RKO (cell line): ENCODE data around the gene PLOD2.
A peak's percentile ranks its signal among the peaks of the same experiment; 100 is the strongest.

Source experiments
- DNase-seq: peaks from one replicate; pipeline ENCODE4 v3.0.0-alpha.2; 2016; ENCODE audit warnings: low spot score

Gene PLOD2

GRCh38 chr3:146166415-146166821, 5.4 kb upstream of the PLOD2 start:
- peak; percentile 16 for DNase-seq

DNA sequence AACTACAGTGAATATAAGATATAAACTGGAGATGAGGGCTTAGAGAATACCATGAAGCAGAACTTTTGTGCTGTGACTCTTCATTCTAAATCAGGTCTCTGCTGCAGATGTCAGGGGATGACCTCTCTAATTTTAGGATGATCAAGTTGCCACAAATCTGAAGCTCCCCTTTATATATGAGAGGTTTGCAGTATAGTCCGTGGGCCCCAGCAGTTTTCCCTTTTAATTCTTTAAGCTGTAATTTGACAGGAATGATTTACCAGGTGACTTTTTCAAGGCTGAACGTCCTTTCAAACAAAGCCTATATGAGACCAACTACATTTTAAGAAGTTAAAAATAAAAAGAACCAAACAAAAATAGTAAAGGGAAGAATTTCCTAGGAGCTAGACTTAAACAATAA, 4.9 kb upstream of the PLOD2 start:
- DNase-seq, result no peak

- DNase-seq, result no peak
Observed at GRCh38 chr3:146164971-146165769, 4.2 kb upstream of the PLOD2 start.

DNA sequence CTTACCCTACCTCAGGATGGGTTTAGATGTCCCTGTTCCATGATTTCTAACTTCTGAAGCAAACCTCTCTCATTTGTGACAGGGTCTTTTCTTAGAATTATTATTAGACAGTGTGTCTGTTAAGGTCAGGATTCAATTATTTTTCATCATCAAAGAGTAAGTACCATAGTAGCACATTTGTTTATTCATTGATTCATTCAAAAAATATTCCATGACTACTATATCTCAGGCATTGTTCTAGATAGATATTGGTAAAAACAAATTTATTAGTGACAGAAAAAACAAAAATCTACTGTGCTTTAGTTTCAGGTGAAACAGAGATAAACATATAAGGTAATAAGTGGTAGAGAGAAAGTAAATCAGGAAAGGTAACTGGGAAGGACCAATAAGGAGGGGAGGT, 3.5 kb upstream of the PLOD2 start:
- no peak for DNase-seq

DNA sequence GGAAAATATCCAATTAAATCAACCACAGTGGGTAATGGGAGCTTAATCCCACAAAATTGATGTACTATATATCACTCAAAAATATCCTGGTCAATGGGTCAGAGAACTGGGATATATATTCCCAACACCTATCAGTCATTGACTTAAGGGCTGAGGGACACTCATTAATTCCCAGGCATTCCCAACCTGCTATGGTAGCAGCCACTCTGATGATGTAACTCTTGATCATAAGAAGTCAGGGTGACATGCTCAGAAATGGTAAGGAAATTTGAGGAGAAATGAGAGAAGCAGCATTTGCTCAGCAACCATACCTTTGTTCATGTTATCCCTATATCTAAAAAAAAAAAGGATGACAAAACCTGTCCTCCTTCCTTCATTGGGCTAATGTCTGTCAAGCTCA, 3.1 kb upstream of the PLOD2 start:
- DNase-seq, result peak; percentile 10

GRCh38 chr3:146163584-146163983, 2.6 kb upstream of the PLOD2 start:
- DNase-seq, result peak; percentile 25

DNA sequence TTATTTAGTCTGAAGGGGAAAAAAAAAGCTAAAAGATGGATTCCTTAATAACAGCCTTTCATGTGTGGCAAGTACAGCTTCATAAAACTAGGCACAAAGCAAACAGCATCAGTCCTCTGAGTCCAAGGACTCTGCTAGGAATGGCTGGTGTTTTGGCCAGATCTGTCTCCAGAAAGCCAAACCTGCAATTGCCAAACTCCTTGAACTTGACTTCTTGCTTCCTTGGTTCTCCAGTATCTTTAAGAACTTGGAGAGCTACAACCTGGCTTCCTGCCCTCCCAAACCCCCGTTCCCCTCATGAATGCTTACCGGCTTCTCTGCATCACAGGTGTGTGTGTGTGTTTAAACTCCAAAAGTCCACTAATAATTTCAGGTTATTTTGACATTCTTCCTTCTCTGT, 1.6 kb upstream of the PLOD2 start:
- no peak for DNase-seq

GRCh38 chr3:146161663-146162002, 649 bp upstream of the PLOD2 start:
- no peak for DNase-seq

DNA sequence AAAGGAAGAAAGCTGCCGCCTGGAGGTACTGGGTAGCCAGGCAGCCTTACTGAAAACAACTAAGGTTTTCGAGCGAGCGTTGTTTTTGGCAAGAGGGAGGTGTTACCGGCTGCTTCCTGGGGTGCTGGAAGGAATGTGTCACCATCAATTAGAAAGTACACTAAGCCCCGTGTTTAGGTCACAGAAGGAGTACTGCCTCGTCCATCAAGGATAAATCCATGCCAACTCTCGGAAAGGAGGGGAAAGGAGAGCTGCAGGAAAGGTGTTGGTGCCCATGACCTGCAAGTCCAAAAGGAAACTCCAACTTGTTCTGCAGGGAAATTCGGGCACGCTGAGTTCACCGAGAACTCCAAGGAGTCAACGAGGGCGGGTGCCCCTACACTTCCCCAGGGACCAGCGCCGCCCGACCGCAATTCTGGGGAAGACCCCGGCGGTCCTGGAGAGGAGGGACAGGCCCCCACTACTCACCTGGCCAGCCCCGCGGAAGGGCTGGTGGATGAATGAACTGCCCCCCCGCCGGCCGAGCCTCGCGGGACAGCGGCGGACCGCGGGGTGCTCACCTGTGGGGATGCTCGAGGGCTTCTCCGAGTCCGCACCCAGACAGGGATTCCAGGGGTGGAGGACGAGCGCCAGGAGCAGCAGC, 542 bp downstream of the PLOD2 start:
- no peak for DNase-seq

GRCh38 chr3:146159616-146160320, 1.2 kb downstream of the PLOD2 start:
- DNase-seq, result no peak

- no peak for DNase-seq
Observed at GRCh38 chr3:146159037-146159436, 1.9 kb downstream of the PLOD2 start.

DNA sequence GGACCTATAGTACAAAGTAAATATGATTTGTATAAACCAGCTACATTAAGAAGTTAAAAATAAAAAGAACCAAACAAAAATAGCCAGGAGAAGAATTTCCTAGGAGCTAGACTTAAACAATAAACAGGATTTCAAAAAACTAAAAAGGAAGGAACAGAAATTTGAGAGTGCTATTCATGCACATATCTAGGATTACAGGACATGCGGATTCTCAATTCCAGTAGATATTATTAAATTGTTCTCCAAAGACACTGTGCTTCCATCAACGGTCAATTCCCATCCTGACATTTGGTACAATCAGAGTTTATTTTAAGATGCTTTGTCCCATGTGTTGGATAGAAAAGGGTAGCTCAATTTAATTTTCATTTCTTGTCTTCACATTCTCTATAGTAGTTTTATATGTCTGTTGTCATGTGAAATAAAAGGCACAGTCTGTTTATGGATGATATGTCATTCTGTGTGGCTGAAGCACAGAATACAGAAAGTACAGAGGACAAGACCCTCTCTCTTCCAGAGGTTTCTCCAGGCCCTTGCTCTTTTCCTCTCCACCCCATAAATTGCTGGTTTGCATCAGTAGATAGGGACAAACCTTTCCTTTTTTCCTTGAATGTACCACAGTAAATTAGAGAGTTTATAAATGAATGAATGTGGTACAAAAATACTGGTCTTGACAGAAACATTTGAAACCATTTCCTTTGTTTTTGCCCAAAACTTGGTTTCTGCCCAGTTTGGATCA, 3.5 kb downstream of the PLOD2 start:
- DNase-seq, result no peak

GRCh38 chr3:146156666-146157314, 4.2 kb downstream of the PLOD2 start:
- no peak for DNase-seq

DNA sequence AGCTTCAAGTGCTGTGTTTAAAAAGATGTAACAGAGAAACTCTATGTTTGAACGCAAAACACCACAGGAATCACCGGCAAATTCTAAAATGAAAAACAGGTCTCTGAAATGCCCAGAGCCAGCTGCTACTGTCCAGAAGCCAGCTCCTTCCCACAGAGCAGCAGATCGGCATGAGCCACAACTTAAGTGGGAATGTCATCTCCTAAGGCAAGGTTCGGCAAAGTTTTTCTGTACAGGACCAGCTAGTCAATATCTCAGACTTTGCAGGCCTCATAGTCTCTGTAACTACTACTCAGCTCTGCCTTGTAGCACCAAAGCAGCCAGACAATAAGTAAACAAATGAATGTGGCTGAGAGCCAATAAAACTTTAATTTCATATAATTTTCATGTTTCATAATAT, 4.9 kb downstream of the PLOD2 start:
- no peak for DNase-seq

- DNase-seq, result no peak
Observed at GRCh38 chr3:146154995-146155394, 6.0 kb downstream of the PLOD2 start.

DNA sequence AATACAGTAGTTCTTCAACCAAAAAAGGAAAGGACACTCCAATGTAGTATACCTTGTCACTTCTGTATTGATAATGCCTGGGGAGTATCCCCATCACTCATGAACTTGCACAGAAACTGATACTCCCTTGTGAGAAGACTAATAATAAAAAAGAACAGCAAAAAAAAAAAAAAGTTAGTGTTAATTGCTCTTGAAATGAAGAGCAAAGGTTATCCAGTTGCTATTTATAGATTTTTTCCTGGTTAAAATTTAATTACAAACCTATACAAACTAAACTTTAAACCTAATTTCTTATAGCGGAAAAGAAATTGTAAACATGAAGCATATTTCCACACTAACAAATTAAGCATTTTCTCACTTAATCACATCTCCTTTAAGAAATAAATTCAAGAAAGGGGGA, 6.7 kb downstream of the PLOD2 start:
- no peak for DNase-seq

GRCh38 chr3:146153429-146153828, 7.6 kb downstream of the PLOD2 start:
- DNase-seq, result no peak

- no peak for DNase-seq
Observed at GRCh38 chr3:146152834-146153233, 8.2 kb downstream of the PLOD2 start.

DNA sequence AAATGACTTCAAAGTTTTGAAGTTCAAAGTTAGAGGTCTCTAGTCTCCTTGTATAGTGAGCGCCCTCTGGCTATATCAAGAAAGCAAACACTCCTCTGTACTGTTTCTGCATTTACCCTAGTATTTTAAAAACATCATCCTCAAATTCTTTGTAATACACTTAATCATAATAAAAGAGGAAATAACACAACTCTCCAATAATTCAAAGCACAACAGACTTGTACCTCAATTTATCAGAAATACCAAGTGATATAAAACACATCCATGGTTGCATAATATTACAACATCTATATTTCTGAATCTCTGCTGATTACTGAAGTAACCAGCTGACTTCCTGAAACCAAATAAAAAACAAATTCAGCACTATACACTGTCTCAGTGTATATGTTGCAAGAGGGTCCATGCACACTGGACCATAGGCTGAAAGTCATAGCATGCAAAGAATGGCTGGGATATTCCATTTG, 12.5 kb downstream of the PLOD2 start:
- DNase-seq, result peak; percentile 34

GRCh38 chr3:146145642-146146041, 15.3 kb downstream of the PLOD2 start:
- no peak for DNase-seq

- no peak for DNase-seq
Observed at GRCh38 chr3:146142757-146143156, 18.2 kb downstream of the PLOD2 start.

DNA sequence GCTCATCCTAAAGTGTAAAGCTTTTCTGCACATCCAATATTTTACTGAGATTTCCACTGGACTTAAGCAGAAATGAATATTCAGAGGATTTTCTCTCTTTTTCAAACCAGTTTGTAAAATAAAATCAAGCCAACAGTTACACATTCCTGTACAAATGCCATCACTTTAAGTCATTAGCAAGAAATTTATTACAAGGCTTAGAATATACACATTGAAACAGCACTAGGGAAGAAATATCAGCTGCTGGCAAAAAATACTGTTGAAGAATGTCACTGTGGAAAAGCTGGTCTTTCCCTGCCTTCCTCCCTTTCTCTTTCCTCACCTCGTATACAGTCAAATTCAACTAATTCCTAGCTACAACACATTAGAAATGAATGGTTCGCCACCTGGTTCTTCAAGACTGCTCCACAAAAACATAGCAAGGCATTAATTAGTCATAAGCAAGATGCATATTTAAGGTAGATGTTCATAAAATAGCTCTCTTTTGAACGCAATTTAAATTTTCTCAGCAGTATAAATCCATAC, 21.3 kb downstream of the PLOD2 start:
- no peak for DNase-seq
